ENCODE data around the gene CHST12.

The CHST12 gene

DNA sequence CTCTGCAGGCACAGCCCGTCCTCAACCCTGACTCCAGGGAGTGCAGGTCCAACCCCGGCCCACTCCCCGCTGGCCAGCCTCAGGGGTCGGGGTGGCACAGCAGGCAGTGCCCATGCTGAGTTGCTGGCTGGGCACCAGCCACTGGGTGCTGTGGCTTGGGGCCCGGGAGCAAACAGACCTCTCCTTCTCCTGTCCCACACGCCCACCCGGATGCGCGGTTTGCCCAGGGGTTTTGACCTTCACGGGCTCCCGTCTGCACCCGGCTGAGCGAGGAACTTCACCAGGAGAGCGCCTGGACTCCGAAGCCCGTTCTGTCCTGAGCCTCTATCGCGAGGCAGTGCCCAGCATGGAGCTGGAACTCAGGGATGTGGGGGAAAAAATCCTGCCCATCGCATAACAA lies 75.4 kb downstream of the CHST12 start:
- H3K4me3 ChIP-seq (ENCODE audit: low read length), result no peak overlapping the region
- H3K27me3 ChIP-seq (ENCODE audit: control insufficient read depth, insufficient read depth, low read length), result no peaks in the 10 kb centered on the region
- H3K9ac ChIP-seq (ENCODE audit: low read length), result no peak overlapping the region
- no peaks in the 10 kb centered on the region for H3K36me3 ChIP-seq (ENCODE audit: control insufficient read depth, low read depth, low read length)
- no peak overlapping the region for H3K27ac ChIP-seq (ENCODE audit: low read length)
- H3K4me1 ChIP-seq (ENCODE audit: control insufficient read depth, low read depth, low read length), result peaks cover 5% of the 10 kb centered on the region
- no peaks in the 10 kb centered on the region for H3K9me3 ChIP-seq (ENCODE audit: control insufficient read depth, low read depth, low read length)

DNA sequence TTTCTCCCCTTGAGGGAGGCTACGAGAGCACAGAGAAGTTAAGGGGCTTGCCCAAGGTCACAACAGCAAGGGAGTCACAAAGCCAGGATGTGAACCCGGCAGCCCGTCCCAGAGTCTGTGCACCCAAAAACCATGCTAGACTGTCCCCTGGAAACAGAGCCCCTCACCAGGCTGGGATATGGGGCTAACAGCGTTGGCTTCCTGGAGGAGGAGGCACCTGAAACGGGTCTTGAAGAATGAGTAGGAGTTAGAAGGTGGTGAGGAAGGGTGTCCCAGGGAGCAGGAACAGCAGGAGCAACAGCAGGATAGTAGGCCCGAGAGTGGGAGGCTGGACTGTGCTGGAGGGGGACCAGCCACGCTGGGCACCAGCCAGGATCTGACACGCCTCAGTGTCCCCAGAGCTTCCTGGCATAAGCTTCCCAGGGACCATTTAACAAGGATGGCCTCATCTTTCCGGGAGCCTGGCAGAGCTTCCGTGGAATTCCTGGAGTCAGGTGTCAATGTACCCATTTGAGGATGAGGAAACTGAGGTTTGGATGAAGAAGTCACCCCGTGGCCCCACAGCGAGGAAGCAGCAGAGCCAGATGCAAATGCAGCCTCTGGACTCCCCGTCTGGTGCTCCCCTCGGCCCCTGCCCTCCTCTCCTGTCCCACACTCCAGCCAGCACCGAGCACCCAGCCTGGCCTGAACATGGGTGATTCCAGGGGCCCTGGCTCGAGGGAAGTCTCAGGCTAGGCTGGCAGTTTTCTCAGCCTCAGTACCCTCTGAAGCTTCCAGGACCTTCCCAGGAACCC lies 76.1 kb downstream of the CHST12 start:
- Histone ChIP-seq H3K9ac (ENCODE audit: low read length) (no peak overlapping the region), H3K27me3 (ENCODE audit: control insufficient read depth, insufficient read depth, low read length) (no peaks in the 10 kb centered on the region), H3K27ac (ENCODE audit: low read length) (no peak overlapping the region), H3K4me3 (ENCODE audit: low read length) (no peak overlapping the region), H3K9me3 (ENCODE audit: control insufficient read depth, low read depth, low read length) (no peaks in the 10 kb centered on the region), H3K4me1 (ENCODE audit: control insufficient read depth, low read depth, low read length) (peaks cover 5% of the 10 kb centered on the region), H3K36me3 (ENCODE audit: control insufficient read depth, low read depth, low read length) (no peaks in the 10 kb centered on the region)

DNA sequence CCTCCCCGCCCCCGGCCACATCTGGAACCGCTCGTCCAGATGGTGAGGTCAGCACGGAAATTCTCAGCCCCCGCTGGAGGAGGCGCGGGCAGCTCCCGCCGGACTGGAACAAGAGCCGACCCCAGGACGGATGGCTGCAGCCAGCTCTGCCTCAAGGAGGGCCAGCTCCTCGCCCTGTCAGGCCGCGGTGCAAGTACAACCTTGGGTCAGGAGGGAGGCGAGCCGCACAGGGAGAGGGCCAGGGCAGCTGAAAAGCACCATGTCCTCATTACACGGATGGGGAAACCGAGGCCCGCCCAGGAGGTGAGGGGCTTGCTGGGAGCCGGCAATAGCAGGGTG lies 76.6 kb downstream of the CHST12 start:
- H3K4me1 ChIP-seq (ENCODE audit: control insufficient read depth, low read depth, low read length), result peaks cover 5% of the 10 kb centered on the region
- no peak overlapping the region for H3K4me3 ChIP-seq (ENCODE audit: low read length)
- no peaks in the 10 kb centered on the region for H3K27me3 ChIP-seq (ENCODE audit: control insufficient read depth, insufficient read depth, low read length)
- no peak overlapping the region for H3K9ac ChIP-seq (ENCODE audit: low read length)
- H3K9me3 ChIP-seq (ENCODE audit: control insufficient read depth, low read depth, low read length), result no peaks in the 10 kb centered on the region
- no peak overlapping the region for H3K27ac ChIP-seq (ENCODE audit: low read length)
- no peaks in the 10 kb centered on the region for H3K36me3 ChIP-seq (ENCODE audit: control insufficient read depth, low read depth, low read length)

DNA sequence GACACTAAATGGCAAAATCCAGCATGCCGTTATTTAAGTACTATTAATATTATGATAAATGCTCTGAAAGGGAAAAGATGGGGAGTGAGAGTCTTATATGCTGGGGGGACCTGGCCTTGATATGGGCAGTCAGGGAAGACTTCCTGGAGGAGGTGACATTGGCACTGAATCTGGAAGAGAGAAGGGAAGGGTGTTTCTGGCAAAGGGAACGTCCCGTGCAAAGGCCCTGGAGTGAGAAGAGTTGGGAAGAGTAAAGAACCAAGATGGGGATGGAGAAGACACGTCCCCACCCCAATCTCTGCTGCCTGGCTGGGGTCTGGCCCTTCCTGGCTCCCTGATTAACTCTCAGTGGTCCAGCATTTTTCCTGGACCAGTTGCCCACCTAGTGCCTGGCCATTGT lies 77.8 kb downstream of the CHST12 start:
- H3K4me3 ChIP-seq (ENCODE audit: low read length), result no peak overlapping the region
- peaks cover 5% of the 10 kb centered on the region for H3K4me1 ChIP-seq (ENCODE audit: control insufficient read depth, low read depth, low read length)
- no peak overlapping the region for H3K27ac ChIP-seq (ENCODE audit: low read length)
- no peaks in the 10 kb centered on the region for H3K36me3 ChIP-seq (ENCODE audit: control insufficient read depth, low read depth, low read length)
- no peak overlapping the region for H3K9ac ChIP-seq (ENCODE audit: low read length)
- no peaks in the 10 kb centered on the region for H3K27me3 ChIP-seq (ENCODE audit: control insufficient read depth, insufficient read depth, low read length)
- no peaks in the 10 kb centered on the region for H3K9me3 ChIP-seq (ENCODE audit: control insufficient read depth, low read depth, low read length)

DNA sequence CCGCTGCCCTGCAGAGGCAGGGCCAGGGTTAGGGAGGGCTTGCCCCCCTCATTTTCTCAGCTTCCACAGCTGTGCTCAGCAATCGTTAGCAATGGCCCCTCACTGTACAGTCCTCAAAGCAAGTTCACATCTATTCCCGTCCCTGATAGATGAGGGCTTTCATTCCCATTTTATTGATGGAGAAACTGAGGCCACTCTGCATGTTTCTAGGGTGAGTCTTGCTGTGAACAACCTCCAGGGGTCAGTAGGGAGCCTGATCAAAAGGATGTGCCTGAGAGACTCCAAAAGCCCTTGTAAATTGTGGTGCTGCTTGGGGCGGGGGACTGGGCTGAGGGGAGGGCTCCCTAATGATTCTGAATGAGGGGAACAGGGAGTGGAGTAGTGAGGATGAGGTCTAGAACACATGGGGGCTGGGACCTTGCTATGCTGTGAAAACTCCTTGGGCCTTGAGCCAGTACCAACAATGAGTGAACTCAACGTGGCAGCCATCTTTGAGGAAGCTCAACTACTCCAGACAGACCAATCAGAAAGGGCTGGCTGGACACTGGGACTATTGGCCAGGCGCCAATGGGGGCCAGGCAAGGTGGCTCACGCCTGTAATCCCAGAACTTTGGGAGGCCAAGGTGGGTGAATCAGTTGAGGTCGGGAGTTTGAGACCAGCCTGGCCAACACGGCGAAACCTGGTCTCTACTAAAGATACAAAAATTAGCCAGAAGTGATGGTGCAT lies 79.5 kb downstream of the CHST12 start:
- H3K27me3 ChIP-seq (ENCODE audit: control insufficient read depth, insufficient read depth, low read length), result no peaks in the 10 kb centered on the region
- no peaks in the 10 kb centered on the region for H3K4me1 ChIP-seq (ENCODE audit: control insufficient read depth, low read depth, low read length)
- no peak overlapping the region for H3K4me3 ChIP-seq (ENCODE audit: low read length)
- no peak overlapping the region for H3K9ac ChIP-seq (ENCODE audit: low read length)
- H3K27ac ChIP-seq (ENCODE audit: low read length), result no peak overlapping the region
- no peaks in the 10 kb centered on the region for H3K9me3 ChIP-seq (ENCODE audit: control insufficient read depth, low read depth, low read length)
- H3K36me3 ChIP-seq (ENCODE audit: control insufficient read depth, low read depth, low read length), result no peaks in the 10 kb centered on the region

DNA sequence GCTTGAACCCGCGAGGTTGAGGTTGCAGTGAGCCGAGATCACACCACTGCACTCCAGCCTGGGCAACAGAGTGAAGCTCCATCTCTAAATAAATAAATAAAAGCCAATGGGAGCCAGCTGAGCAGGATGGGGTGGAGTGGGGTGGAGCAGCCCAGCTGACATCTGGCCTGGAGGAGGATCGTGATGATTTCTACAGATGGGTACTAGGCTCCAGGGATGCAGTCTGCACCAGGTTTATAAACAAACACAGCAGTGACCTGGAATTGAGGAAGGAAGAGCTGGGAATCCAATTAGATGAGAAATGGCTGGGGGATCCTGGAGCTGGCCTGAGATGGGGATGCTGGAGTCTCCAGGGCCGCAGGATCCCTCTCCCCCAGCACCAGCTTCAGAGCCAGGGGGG lies 80.1 kb downstream of the CHST12 start:
- Histone ChIP-seq H3K9me3 (ENCODE audit: control insufficient read depth, low read depth, low read length) (no peaks in the 10 kb centered on the region), H3K36me3 (ENCODE audit: control insufficient read depth, low read depth, low read length) (no peaks in the 10 kb centered on the region), H3K4me3 (ENCODE audit: low read length) (no peak overlapping the region), H3K27me3 (ENCODE audit: control insufficient read depth, insufficient read depth, low read length) (no peaks in the 10 kb centered on the region), H3K27ac (ENCODE audit: low read length) (no peak overlapping the region), H3K4me1 (ENCODE audit: control insufficient read depth, low read depth, low read length) (no peaks in the 10 kb centered on the region), H3K9ac (ENCODE audit: low read length) (no peak overlapping the region)

DNA sequence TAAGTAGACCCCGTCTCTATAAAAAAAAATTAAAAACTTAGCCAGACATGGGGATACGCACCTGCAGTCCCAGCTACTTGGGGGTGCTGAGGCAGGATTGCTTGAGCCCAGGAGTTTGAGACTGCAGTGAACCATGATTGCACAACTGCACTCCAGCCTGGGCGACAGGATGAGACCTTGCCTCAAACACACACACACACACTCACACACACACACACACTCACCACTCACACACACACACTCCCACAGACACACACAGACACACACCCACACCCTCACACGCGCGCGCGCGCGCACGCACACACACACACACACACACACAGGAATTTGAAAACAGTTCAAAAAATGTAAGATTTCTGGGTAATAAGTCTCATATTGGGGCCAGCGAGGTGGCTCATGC lies 81.5 kb downstream of the CHST12 start:
- Histone ChIP-seq H3K4me1 (ENCODE audit: control insufficient read depth, low read depth, low read length) (no peaks in the 10 kb centered on the region), H3K4me3 (ENCODE audit: low read length) (no peak overlapping the region), H3K9ac (ENCODE audit: low read length) (no peak overlapping the region), H3K27me3 (ENCODE audit: control insufficient read depth, insufficient read depth, low read length) (no peaks in the 10 kb centered on the region), H3K27ac (ENCODE audit: low read length) (no peak overlapping the region), H3K9me3 (ENCODE audit: control insufficient read depth, low read depth, low read length) (no peaks in the 10 kb centered on the region), H3K36me3 (ENCODE audit: control insufficient read depth, low read depth, low read length) (no peaks in the 10 kb centered on the region)

DNA sequence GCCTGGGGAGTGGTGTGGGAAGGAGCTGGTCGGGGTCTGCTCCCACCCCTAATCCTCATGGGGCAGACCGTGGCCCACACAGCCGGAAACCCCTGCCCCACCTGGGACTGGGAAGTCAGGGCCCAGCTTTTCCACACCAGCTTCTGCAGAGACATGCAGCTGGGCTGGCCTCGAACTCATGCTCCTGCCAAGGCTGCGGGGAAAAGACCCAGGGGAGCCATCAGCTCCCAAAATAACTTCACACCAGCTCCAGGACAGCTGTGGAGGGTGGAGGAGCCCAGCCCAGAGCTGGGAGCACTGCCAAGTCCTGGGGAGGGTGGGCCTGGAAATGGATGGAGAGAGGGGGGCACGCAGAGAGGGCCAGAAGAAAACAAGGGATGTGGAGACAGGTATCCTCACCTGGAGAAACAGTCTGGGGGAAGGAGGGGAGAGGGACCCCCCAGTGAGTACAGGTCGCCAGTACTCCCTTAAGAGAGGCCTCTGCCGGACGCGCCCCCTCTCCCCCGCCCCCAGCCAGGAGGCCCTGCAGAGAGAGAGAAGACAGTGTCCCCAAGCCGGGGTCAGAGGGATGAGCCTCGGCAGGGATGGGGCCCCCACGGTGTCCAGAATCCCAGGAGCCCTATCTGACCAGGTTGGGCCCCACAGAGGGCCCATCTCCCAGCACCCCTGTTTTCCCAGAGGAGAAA lies 84.3 kb downstream of the CHST12 start:
- H3K27me3 ChIP-seq (ENCODE audit: control insufficient read depth, insufficient read depth, low read length), result no peaks in the 10 kb centered on the region
- H3K4me1 ChIP-seq (ENCODE audit: control insufficient read depth, low read depth, low read length), result no peaks in the 10 kb centered on the region
- H3K9ac ChIP-seq (ENCODE audit: low read length), result no peak overlapping the region
- H3K27ac ChIP-seq (ENCODE audit: low read length), result no peak overlapping the region
- H3K36me3 ChIP-seq (ENCODE audit: control insufficient read depth, low read depth, low read length), result no peaks in the 10 kb centered on the region
- no peaks in the 10 kb centered on the region for H3K9me3 ChIP-seq (ENCODE audit: control insufficient read depth, low read depth, low read length)
- no peak overlapping the region for H3K4me3 ChIP-seq (ENCODE audit: low read length)

DNA sequence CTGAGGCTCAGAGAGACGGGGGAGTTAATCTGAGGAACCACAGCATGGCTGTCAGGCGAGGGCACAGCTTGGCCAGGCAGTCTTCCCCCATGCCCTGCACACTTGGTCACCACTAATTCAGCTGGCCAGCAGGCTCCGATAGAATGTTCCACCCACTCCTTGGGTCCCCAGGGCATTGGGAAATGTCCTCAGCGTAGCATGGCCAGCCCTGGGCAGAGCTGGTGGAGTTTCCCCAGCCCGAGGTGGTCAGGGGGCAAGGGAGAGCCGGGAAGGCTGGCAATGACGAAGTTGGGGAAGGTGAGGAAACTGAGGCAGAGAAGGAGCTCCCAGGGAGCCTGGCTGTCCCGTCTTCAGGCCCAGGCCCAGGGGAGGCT lies 84.8 kb downstream of the CHST12 start:
- Histone ChIP-seq H3K4me1 (ENCODE audit: control insufficient read depth, low read depth, low read length) (no peaks in the 10 kb centered on the region), H3K9ac (ENCODE audit: low read length) (no peak overlapping the region), H3K36me3 (ENCODE audit: control insufficient read depth, low read depth, low read length) (no peaks in the 10 kb centered on the region), H3K4me3 (ENCODE audit: low read length) (no peak overlapping the region), H3K9me3 (ENCODE audit: control insufficient read depth, low read depth, low read length) (no peaks in the 10 kb centered on the region), H3K27me3 (ENCODE audit: control insufficient read depth, insufficient read depth, low read length) (no peaks in the 10 kb centered on the region), H3K27ac (ENCODE audit: low read length) (no peak overlapping the region)

DNA sequence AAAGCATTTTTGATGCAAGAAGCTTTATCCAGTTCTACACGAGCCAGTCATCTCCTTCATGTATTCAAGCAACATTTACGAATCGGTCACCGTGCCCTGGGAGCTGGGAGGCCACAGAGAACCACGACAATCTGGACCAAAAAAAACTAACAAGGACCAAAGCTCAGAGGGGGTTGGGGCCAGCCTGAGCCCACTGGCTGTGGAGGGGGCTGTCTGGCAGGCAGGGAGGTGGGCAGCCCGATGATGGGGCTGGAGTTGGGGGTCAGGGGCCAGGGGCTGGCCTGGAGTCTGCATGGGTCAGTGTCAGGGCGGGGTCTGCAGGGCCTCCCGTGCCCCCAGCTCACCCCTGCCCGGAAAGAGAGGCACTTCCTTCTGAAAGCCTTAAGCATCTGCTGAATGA lies 85.3 kb downstream of the CHST12 start:
- no peaks in the 10 kb centered on the region for H3K36me3 ChIP-seq (ENCODE audit: control insufficient read depth, low read depth, low read length)
- H3K4me1 ChIP-seq (ENCODE audit: control insufficient read depth, low read depth, low read length), result no peaks in the 10 kb centered on the region
- H3K9me3 ChIP-seq (ENCODE audit: control insufficient read depth, low read depth, low read length), result no peaks in the 10 kb centered on the region
- no peak overlapping the region for H3K9ac ChIP-seq (ENCODE audit: low read length)
- H3K4me3 ChIP-seq (ENCODE audit: low read length), result no peak overlapping the region
- H3K27ac ChIP-seq (ENCODE audit: low read length), result no peak overlapping the region
- no peaks in the 10 kb centered on the region for H3K27me3 ChIP-seq (ENCODE audit: control insufficient read depth, insufficient read depth, low read length)

DNA sequence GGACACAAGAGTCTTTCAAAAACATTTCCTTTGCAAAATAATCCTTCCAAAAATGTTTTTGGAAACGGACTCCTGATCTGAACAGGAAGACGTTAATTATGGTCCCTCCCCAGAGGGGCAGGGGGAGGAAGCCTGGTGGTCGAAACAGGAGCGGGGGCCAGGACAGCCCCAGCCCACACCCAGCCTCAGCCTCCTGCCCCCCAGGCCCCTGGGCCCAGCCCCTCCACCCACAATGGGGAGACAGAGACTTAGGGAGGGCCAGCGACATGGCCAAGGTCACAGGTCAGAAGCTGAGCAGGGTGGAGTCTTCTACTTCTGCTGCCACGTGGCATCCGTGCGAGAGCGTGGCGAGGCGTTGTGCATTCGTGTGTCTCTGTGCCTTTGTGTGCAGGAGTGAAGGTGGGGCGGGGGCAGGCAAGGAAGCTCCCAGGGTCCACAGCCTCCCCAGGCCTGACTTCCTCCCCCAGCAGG lies 86.8 kb downstream of the CHST12 start:
- Histone ChIP-seq H3K36me3 (ENCODE audit: control insufficient read depth, low read depth, low read length) (no peaks in the 10 kb centered on the region), H3K9me3 (ENCODE audit: control insufficient read depth, low read depth, low read length) (no peaks in the 10 kb centered on the region), H3K27me3 (ENCODE audit: control insufficient read depth, insufficient read depth, low read length) (no peaks in the 10 kb centered on the region), H3K9ac (ENCODE audit: low read length) (no peak overlapping the region), H3K4me3 (ENCODE audit: low read length) (no peak overlapping the region), H3K4me1 (ENCODE audit: control insufficient read depth, low read depth, low read length) (no peaks in the 10 kb centered on the region), H3K27ac (ENCODE audit: low read length) (no peak overlapping the region)
